ENCODE measurements around the gene OBSL1. TPM values are rescaled to one million over a fixed set of nuclear protein-coding genes. Genes with fewer than 3 reads are reported as not detected.
A peak's percentile ranks its signal among the peaks of the same experiment; 100 is the strongest.

OBSL1 gene
- total RNA-seq, 1 donor from 2014 or later = 0.26 TPM

GRCh38 chr2:219576505-219577388 is 5.4 kb upstream of the OBSL1 start:
- H3K9me3 Mint-ChIP-seq = no peaks in the 10 kb centered on the region
- no peak for DNase-seq
- peaks cover 27% of the 10 kb centered on the region for H3K27me3 Mint-ChIP-seq
- no peaks in the 10 kb centered on the region for H3K36me3 Mint-ChIP-seq (ENCODE audit: low read depth)
- H3K27ac Mint-ChIP-seq = no peak overlapping the region
- H3K4me1 Mint-ChIP-seq = no peaks in the 10 kb centered on the region
- intact Hi-C loops (cut with micrococcal nuclease) = no loop called here
- H3K4me3 Mint-ChIP-seq = no peak overlapping the region

GRCh38 chr2:219575566-219576504 is 4.5 kb upstream of the OBSL1 start:
- intact Hi-C loops (cut with micrococcal nuclease) = no loop called here

GRCh38 chr2:219574484-219575311 is 3.4 kb upstream of the OBSL1 start:
- Mint-ChIP-seq H3K36me3 (ENCODE audit: low read depth) (no peaks in the 10 kb centered on the region), H3K9me3 (no peaks in the 10 kb centered on the region), H3K4me3 (no peak overlapping the region), H3K27ac (no peak overlapping the region), H3K27me3 (peaks cover 36% of the 10 kb centered on the region), H3K4me1 (no peaks in the 10 kb centered on the region)
- no peak for DNase-seq
- intact Hi-C loops (cut with micrococcal nuclease) = no loop called here

More at GRCh38 chr2:219575566-219576504, 4.5 kb upstream of the OBSL1 start:
- H3K27me3 Mint-ChIP-seq = peaks cover 30% of the 10 kb centered on the region
- DNase-seq = no peak
- no peak overlapping the region for H3K27ac Mint-ChIP-seq
- H3K9me3 Mint-ChIP-seq = no peaks in the 10 kb centered on the region
- no peaks in the 10 kb centered on the region for H3K4me1 Mint-ChIP-seq
- no peak overlapping the region for H3K4me3 Mint-ChIP-seq
- no peaks in the 10 kb centered on the region for H3K36me3 Mint-ChIP-seq (ENCODE audit: low read depth)

GRCh38 chr2:219573166-219573565 is 1.8 kb upstream of the OBSL1 start:
- peaks cover 46% of the 10 kb centered on the region for H3K27me3 Mint-ChIP-seq
- H3K9me3 Mint-ChIP-seq = no peaks in the 10 kb centered on the region
- no peaks in the 10 kb centered on the region for H3K36me3 Mint-ChIP-seq (ENCODE audit: low read depth)
- no peak overlapping the region for H3K4me3 Mint-ChIP-seq
- H3K27ac Mint-ChIP-seq = no peak overlapping the region
- intact Hi-C loops (cut with micrococcal nuclease) = no loop called here
- DNase-seq = no peak
- no peaks in the 10 kb centered on the region for H3K4me1 Mint-ChIP-seq

- Mint-ChIP-seq H3K36me3 (ENCODE audit: low read depth) (no peaks in the 10 kb centered on the region), H3K27me3 (peaks cover 48% of the 10 kb centered on the region), H3K4me3 (no peak within 1 kb of the TSS), H3K9me3 (no peaks in the 10 kb centered on the region), H3K4me1 (no peaks in the 10 kb centered on the region), H3K27ac (no peak within 1 kb of the TSS)
- intact Hi-C loops (cut with micrococcal nuclease) = no loop called here
- DNase-seq = no peak
These were observed 1.1 kb upstream of the OBSL1 start, which contains the start of gene INHA for GRCh38 chr2:219572237-219573001. Gene INHA, plus strand, starts transcription at chr2:219572310. Its CDS starts 65 bp downstream, at chr2:219572375.

GRCh38 chr2:219570924-219571310 is 422 bp downstream of the OBSL1 start:
- no peaks in the 10 kb centered on the region for H3K36me3 Mint-ChIP-seq (ENCODE audit: low read depth)
- no peaks in the 10 kb centered on the region for H3K9me3 Mint-ChIP-seq
- no peak overlapping the region for H3K4me3 Mint-ChIP-seq
- no peaks in the 10 kb centered on the region for H3K4me1 Mint-ChIP-seq
- no peak overlapping the region for H3K27ac Mint-ChIP-seq
- no peak for DNase-seq
- peaks cover 45% of the 10 kb centered on the region for H3K27me3 Mint-ChIP-seq
- intact Hi-C loops (cut with micrococcal nuclease) = no loop called here

GRCh38 chr2:219570194-219570923 is 980 bp downstream of the OBSL1 start:
- no peak for DNase-seq
- Mint-ChIP-seq H3K9me3 (no peaks in the 10 kb centered on the region), H3K36me3 (ENCODE audit: low read depth) (no peaks in the 10 kb centered on the region), H3K4me1 (no peaks in the 10 kb centered on the region), H3K4me3 (peak overlapping the region; percentile 41), H3K27ac (no peak overlapping the region), H3K27me3 (peaks cover 43% of the 10 kb centered on the region)
- intact Hi-C loops (cut with micrococcal nuclease) = no loop called here

GRCh38 chr2:219569635-219570034 is 1.7 kb downstream of the OBSL1 start:
- intact Hi-C loops (cut with micrococcal nuclease) = no loop called here
- Mint-ChIP-seq H3K36me3 (ENCODE audit: low read depth) (no peaks in the 10 kb centered on the region), H3K4me3 (no peak overlapping the region)

GRCh38 chr2:219569041-219569440 is 2.3 kb downstream of the OBSL1 start:
- no peaks in the 10 kb centered on the region for H3K36me3 Mint-ChIP-seq (ENCODE audit: low read depth)
- H3K4me1 Mint-ChIP-seq = no peaks in the 10 kb centered on the region
- H3K4me3 Mint-ChIP-seq = no peak overlapping the region
- DNase-seq = no peak
- intact Hi-C loops (cut with micrococcal nuclease) = no loop called here
- H3K27ac Mint-ChIP-seq = no peak overlapping the region
- H3K27me3 Mint-ChIP-seq = peaks cover 44% of the 10 kb centered on the region
- no peaks in the 10 kb centered on the region for H3K9me3 Mint-ChIP-seq

More at GRCh38 chr2:219569635-219570034, 1.7 kb downstream of the OBSL1 start:
- no peaks in the 10 kb centered on the region for H3K9me3 Mint-ChIP-seq
- H3K27ac Mint-ChIP-seq = no peak overlapping the region
- no peak for DNase-seq
- peaks cover 41% of the 10 kb centered on the region for H3K27me3 Mint-ChIP-seq
- H3K4me1 Mint-ChIP-seq = no peaks in the 10 kb centered on the region

GRCh38 chr2:219567791-219568361 is 3.5 kb downstream of the OBSL1 start:
- no peak for DNase-seq
- Mint-ChIP-seq H3K4me3 (no peak overlapping the region), H3K4me1 (no peaks in the 10 kb centered on the region), H3K27me3 (peaks cover 36% of the 10 kb centered on the region), H3K36me3 (ENCODE audit: low read depth) (no peaks in the 10 kb centered on the region), H3K27ac (no peak overlapping the region), H3K9me3 (no peaks in the 10 kb centered on the region)
- intact Hi-C loops (cut with micrococcal nuclease) = no loop called here

GRCh38 chr2:219567131-219567530 is 4.2 kb downstream of the OBSL1 start:
- intact Hi-C loops (cut with micrococcal nuclease) = no loop called here
- H3K27ac Mint-ChIP-seq = no peak overlapping the region
- no peaks in the 10 kb centered on the region for H3K4me1 Mint-ChIP-seq
- no peaks in the 10 kb centered on the region for H3K36me3 Mint-ChIP-seq (ENCODE audit: low read depth)
- no peak overlapping the region for H3K4me3 Mint-ChIP-seq
- no peak for DNase-seq
- H3K9me3 Mint-ChIP-seq = no peaks in the 10 kb centered on the region
- peaks cover 28% of the 10 kb centered on the region for H3K27me3 Mint-ChIP-seq

- H3K4me1 Mint-ChIP-seq = no peaks in the 10 kb centered on the region
- H3K27me3 Mint-ChIP-seq = peaks cover 23% of the 10 kb centered on the region
- no peak overlapping the region for H3K4me3 Mint-ChIP-seq
- no peak overlapping the region for H3K27ac Mint-ChIP-seq
- DNase-seq = no peak
- no peaks in the 10 kb centered on the region for H3K36me3 Mint-ChIP-seq (ENCODE audit: low read depth)
- intact Hi-C loops (cut with micrococcal nuclease) = no loop called here
- no peaks in the 10 kb centered on the region for H3K9me3 Mint-ChIP-seq
These were observed 4.7 kb downstream of the OBSL1 start for GRCh38 chr2:219566640-219567039.

All from activated CD4-positive, alpha-beta T cell treated with anti-CD3 and anti-CD28 coated beads, Interleukin-2, amount 10 ng/mL, durations not matched to agents 24 days and 14 days (primary cell).